Cardiac fibroblast (primary cell): ENCODE measurements around the gene JPH3.

Source experiments
- DNase-seq, 2 donors: peaks; one replicate each; pipeline versions ENCODE4 v3.0.0 to v3.0.0-alpha.2; 2010; ENCODE audit warnings: low read depth in 2 of 2
- H3K4me3 ChIP-seq, 2 donors: replicated peaks in 1 of 2; 1 replicate in 1 of 2; 2 replicates in 1 of 2; pipeline ENCODE4 v1.5.1; 2011; ENCODE audit warnings: low read depth in 2 of 2, low read length in 2 of 2, mild to moderate bottlenecking in 2 of 2, moderate library complexity in 1 of 2
- CTCF ChIP-seq: IDR thresholded peaks from one replicate; pipeline ENCODE4 v1.5.1; 2011; ENCODE audit warnings: low read depth, mild to moderate bottlenecking, low read length, inconsistent platforms

The JPH3 gene

GRCh38 chr16:87625241-87625797 lies 23.0 kb downstream of the JPH3 start:
- DNase-seq: no peak
- no peak for TF ChIP-seq CTCF
- no peak overlapping the region for H3K4me3 ChIP-seq

- no peak overlapping the region for H3K4me3 ChIP-seq
Observed at GRCh38 chr16:87626401-87626800, 24.1 kb downstream of the JPH3 start.

GRCh38 chr16:87626905-87627304 lies 24.6 kb downstream of the JPH3 start:
- no peak for TF ChIP-seq CTCF
- no peak overlapping the region for H3K4me3 ChIP-seq
- no peak for DNase-seq

More at GRCh38 chr16:87626401-87626800, 24.1 kb downstream of the JPH3 start:
- no peak for TF ChIP-seq CTCF
- DNase-seq: no peak

- no peak for TF ChIP-seq CTCF
- no peak overlapping the region for H3K4me3 ChIP-seq
- DNase-seq: no peak
Observed at GRCh38 chr16:87627542-87628245, 25.4 kb downstream of the JPH3 start.

GRCh38 chr16:87628246-87628923 lies 26.1 kb downstream of the JPH3 start:
- H3K4me3 ChIP-seq: no peak overlapping the region
- no peak for TF ChIP-seq CTCF
- DNase-seq: no peak

GRCh38 chr16:87628940-87629339 lies 26.6 kb downstream of the JPH3 start:
- H3K4me3 ChIP-seq: no peak overlapping the region
- no peak for TF ChIP-seq CTCF
- peak in 1 of 2 donors; percentile 62 for DNase-seq
